H1 (cell line): ENCODE measurements around the gene LRRK1.

ENCODE experiments used
- CTCF ChIP-seq, 3 experiments: IDR thresholded peaks; 1 replicate in 2 of 3; 2 replicates in 1 of 3; pipeline versions ENCODE4 v1.5.1 to v1.6.1; 2011; ENCODE audit warnings: low read length in 3 of 3, mild to moderate bottlenecking in 3 of 3, inconsistent platforms in 2 of 3, low read depth in 1 of 3, moderate library complexity in 1 of 3; ENCODE audit not compliant: insufficient read depth in 1 of 3; ENCODE audit errors: control extremely low read depth in 1 of 3
- POLR2A ChIP-seq, 2 experiments: IDR thresholded peaks; 1 replicate in 1 of 2; 2 replicates in 1 of 2; pipeline ENCODE4 v1.6.1; 2011; ENCODE audit warnings: low read depth in 2 of 2, low read length in 2 of 2, mild to moderate bottlenecking in 2 of 2; ENCODE audit errors: control extremely low read depth in 1 of 2
- POLR2AphosphoS5 ChIP-seq: IDR thresholded peaks from 2 replicates; pipeline ENCODE4 v1.6.1; 2011; ENCODE audit warnings: low read depth, low read length
- TAF1 ChIP-seq: IDR thresholded peaks from 2 replicates; pipeline ENCODE4 v1.6.1; 2011; ENCODE audit warnings: mild to moderate bottlenecking, low read depth, low read length

DNA sequence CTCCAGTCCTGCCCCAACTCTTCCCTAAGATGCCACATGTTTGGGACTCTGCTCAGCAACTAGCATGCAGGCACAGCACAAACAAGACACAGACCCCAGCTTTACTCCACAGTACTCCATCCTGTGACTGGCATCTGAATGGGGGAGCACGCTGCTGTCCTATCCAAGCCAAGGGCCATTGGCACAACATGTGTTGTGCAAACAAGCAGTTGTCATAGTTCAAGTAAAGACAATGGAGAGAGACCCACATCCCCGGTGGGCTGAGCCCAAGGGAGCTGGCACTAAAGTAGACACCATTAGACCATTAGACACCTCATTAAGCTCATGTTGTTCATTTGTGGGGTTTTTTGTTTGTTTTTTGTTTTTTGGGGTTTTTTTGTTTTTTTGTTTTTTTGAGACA lies 200.0 kb downstream of the LRRK1 start:
- TF ChIP-seq POLR2AphosphoS5, result no peak
- no peak for TF ChIP-seq CTCF (IDR thresholded peaks at IDR 0.05; ENCODE audit: control extremely low read depth in 1 of 3, insufficient read depth in 1 of 3, low read depth in 1 of 3, low read length in 3 of 3)
- no peak for TF ChIP-seq POLR2A (IDR thresholded peaks at IDR 0.05; ENCODE audit: control extremely low read depth in 1 of 2, low read depth in 2 of 2, low read length in 2 of 2)
- no peak for TF ChIP-seq TAF1
